Kidney glomerular epithelial cell (primary cell): ENCODE results near the gene DNASE1L3.
A peak's percentile ranks its signal among the peaks of the same experiment; 100 is the strongest.
"Not testable (repeated sequence)": the region's sequence is repeated elsewhere in the genome, so short reads cannot be mapped to it uniquely, and the experiment has no call there.

Experiments used
- DNase-seq: peaks from one replicate; lab custom pipeline; 2025; lab: John Stamatoyannopoulos, UW

The DNASE1L3 gene, protein sequence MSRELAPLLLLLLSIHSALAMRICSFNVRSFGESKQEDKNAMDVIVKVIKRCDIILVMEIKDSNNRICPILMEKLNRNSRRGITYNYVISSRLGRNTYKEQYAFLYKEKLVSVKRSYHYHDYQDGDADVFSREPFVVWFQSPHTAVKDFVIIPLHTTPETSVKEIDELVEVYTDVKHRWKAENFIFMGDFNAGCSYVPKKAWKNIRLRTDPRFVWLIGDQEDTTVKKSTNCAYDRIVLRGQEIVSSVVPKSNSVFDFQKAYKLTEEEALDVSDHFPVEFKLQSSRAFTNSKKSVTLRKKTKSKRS

DNA sequence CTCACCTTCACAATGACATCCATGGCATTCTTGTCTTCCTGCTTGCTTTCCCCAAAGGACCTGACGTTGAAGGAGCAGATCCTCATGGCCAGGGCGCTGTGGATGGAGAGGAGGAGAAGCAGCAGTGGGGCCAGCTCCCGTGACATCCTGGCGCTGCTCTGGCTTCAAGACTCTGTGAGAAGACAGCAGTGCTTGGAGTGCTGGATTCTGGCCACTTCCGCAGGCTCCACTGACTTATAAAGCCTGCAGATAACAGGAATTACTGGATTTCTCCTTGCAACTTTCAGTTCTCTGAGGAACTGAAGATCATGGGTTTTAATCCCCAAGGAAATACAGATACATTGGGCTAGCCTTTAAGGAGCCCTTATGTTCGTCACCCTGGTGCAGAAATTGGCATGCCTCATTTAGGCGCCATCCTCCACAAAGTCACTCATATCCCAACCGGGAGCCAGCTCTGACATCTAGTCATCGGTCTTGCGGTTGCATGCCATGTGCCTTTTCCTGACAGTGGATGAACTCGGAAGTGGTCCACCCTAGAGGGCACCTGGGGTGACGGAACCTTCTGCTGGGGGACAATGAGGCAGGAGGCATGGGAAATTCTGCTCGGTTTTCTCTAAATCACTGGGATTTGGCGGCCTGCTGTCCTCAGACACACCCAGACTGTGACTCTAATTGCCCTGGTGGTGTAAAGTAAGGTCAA lies at the start of gene DNASE1L3:
DNASE1L3 (minus strand) TSS at position 212 of the 700 bp plus-strand sequence; CDS start at position 146, 66 bp downstream.
- no peak for DNase-seq

DNA sequence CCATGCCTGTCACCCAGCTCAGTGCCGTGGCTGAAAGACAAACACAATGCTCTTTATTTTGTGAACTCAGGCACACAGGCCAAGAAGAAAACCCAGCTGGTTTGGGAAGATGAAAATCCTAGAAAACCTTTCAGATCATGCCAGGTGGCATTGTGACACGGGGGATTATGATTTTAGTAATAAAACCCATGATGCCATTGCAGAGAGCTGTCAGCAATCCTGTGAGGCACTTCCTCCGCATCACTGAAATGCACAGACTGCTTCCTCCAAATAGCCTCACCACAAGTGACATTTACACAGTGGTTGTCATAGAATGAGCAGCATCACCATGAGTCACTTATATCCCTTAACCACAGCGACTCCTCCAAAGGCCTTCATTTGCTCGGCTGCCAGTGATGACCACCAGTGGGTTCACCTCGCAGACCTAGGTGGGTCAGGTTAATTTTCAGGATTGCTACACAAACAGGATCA lies 49.5 kb upstream of the DNASE1L3 start:
- peak; percentile 51 for DNase-seq

- DNase-seq, result no peak
These were observed 47.8 kb upstream of the DNASE1L3 start for GRCh38 chr3:58258392-58259055.

DNA sequence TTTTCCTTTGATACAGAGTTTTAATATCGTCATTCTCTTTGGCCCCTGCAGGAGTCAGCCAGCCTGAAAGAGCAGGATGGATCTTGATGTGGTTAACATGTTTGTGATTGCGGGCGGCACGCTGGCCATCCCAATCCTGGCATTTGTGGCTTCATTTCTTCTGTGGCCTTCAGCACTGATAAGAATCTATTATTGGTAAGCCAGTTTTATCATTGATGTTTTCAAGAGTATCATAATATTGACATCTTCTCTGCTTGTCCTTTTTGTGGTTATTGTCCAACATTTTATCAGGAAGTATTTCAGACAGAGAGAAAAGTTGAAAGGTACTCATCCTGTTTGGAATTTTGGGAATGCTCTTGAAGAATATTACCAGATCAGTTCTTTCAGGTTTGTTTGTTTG lies 45.7 kb upstream of the DNASE1L3 start:
- DNase-seq, result no peak

DNA sequence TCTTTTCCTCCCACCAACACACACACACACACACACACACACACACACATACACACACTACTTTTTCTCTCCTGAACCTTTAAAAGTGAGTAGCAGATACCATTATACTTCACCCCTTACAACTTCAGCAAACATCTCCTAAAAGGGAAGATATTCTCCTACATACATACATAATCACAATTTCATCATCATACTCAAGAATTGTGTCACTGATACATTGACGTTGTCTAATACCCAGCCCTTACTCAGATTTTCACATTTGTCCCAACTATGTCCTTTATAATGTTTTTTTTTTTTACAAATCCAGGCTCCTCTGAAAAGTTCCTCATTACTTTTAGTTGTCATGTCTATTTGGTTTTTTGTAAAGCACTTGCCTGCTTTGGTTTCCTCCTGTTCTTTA lies 45.3 kb upstream of the DNASE1L3 start:
- DNase-seq, result no peak

DNA sequence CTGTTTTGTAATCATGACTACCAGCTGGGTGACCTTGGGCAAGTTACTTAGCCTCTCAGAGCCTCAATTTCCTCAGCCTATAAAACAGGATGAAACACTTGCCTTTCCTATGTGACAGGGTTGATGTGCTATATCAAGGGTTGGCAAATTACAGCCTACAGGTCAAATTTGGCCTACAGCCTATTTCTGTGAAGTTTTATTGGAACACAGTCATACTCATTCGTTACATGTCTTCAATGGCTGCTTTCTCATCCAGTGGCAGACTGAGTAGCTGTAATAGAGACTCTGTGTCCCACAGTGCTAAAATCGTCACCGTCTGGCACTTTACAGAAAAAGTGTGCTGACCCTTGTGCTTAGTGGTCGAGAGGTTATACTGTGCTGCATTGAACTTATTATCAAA lies 43.4 kb upstream of the DNASE1L3 start:
- DNase-seq, result no peak

GRCh38 chr3:58251631-58252035 lies 40.9 kb upstream of the DNASE1L3 start:
- DNase-seq, result no peak

DNA sequence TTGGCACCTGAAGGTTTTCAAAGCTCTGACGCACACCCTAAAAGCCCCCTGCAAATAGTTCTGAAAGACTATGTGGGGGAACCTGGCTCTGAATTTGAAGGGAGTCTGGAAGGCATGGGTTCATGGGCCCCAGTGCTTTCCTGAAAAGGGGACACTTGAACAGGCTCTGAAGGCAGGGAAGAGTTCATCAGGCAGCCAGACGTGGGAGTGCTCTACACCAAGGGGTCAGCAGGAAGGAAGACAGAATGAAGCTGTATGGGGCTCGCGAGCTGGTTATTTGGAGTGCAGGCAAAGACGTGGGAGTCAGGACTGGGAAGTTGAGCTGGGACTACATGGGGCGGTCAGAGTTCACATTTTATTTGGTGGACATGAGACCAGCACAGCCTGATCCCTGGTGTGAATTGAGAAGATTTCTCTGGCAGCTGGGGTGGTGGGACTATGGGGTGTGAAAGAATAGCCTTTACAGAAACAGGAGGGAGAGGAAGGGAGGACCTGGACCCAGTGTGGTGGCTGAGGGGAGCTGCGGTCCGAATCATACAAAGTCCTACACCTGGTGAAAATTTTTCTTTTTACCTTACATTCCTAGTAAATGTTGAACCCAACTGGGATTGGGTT lies 39.4 kb upstream of the DNASE1L3 start:
- DNase-seq, result no peak

DNA sequence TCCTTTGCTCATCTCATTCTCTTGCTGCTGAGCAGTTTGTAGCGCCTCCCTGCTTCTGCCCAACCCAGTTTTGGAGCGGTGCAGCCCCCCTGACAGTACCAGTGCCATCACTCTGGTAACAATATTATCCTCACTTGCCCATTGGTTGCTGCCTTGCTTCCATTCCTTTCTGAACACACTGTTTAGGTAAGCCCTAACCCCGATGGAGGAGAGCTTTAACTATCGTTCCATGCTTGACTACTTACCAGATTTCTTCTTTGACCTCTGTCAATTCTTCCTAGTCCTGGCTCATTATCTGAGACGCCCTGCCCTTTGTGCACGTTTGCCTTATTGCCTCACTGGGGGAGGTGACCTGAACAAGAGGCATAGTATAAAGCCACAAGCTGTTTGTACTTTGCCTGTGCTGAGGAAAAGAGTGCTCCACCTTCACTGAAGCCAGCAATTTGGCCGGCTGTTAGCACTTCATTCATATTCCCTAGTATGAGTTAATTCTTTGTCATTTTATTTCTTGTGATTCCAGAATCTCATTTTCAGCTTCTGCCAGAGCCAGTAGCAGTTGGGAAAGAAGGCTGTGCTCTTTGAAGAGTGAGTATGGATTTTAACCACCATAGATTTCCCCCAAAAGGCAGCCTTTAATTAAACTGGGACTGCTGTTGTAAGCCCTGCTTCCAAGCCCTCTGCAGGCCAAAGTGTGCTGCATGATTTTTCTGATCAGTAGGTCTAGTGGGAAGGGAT lies 38.8 kb upstream of the DNASE1L3 start:
- DNase-seq, result peak; percentile 8

DNA sequence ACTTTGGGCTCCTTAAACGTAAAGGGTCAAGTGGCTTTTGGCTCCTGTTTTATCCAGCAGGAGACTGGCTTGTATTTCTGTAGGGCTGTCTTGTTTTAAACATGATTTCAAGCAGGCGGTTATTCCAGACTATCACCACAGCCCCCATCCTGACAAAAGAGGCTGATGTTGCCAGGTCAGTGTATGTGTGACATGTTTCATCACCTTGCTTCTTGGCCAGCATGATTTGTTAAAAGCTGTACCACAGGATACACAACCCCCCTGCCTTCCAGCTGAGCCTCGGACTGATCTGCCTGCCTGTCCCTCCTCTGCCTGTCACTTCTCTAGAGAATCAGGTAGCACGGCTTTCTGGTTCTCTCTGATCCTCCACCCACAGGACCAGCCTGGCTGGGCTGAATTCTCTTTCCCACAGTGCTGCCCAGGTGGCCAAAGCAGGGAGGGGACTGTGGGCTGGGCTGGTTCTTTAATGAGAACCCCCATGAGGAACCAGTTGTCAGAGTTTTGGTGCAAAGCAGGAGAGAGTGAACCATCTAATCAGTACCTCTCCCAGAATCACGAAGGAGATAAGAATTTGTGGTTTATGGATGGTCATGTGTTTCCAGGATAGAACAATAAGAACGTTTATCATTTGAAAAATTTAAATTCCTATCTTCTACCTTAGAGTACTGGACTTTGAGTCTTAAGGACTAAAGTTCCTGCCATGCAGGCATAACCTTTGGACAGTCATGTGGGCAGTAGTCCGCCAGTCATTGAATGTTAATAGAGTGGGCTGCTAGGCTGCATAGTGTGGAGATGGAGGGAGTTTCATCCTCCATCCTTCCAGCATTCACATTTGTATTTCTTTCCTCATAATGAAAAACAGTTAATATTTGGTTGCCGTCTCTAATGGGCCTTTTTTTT lies 35.6 kb upstream of the DNASE1L3 start:
- DNase-seq, result no peak

GRCh38 chr3:58243976-58244585 lies 33.3 kb upstream of the DNASE1L3 start:
- no peak for DNase-seq

GRCh38 chr3:58242860-58243259 lies 32.1 kb upstream of the DNASE1L3 start:
- DNase-seq, result not testable (repeated sequence)

DNA sequence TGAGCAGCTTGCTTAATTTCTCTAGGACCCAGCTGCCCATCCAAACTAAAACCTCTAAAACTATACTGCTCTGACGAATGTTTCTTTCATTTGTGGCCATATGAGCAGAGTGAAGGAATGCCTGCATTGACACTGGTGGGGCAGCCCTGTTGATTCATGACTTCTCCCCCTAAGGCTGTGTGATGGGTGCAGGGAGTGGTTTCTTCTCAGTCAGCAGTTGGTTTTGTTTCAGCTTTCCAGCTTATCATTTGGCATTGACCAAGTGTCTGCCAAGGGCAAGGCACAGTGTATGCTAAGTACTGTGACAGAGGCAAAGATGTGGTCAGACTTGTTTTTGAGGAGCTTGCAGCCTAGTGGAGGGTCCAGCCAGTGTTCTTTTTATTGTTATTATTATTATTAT lies 31.6 kb upstream of the DNASE1L3 start:
- DNase-seq, result no peak

DNA sequence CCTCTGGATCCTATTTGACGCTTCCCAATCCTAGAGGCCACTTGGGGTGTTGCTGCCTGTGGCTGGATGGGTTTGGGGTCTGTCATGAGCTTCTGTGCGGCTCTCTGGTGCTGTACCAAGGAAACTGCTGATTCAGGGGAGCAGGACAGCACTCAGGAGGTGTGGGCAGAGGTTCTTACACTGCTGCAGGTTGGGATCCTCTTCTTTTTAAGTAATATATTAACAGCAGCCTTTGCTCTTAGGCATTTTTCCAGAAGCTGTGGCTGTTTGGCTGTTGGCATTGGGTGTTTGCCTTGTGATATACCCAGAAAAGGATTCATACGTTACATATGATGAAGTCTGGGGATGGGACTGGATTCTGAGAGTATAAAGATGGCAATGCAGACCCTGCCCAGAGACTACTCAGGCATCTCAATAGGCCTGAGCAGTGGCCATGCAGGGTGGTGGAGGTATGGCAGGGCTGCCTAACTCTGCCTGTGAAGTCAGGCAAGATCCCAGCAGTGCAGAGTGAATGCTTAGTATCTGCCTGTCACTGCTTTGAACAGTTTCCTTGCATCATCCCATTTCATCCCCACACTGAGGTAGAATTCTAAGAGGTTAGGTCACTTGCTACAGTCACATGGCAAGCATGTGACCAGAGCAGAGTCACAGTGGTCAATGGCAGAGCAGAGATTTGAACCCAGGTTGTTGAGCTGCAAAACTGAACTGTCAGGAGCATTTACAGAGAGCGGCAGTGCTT lies 30.7 kb upstream of the DNASE1L3 start:
- DNase-seq, result no peak

DNA sequence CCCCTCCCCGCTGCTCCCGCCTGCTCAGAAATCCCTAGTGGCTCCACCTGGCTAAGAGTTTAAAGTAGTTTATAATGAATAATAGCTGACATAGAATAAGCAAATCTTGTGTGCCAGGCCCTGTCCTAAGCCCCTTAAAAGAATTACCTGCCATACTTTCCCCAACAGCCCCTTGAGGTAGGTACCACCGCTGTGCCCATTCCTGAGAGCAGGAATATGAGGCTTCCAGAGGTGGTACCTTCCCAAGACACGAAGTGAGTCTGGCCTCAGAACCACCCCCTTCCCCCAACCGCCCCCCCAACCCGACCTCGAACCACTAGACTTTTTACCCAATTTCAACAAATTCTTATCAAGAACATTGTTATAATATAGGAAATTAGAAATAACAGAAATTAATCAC lies 28.1 kb upstream of the DNASE1L3 start:
- DNase-seq, result no peak

DNA sequence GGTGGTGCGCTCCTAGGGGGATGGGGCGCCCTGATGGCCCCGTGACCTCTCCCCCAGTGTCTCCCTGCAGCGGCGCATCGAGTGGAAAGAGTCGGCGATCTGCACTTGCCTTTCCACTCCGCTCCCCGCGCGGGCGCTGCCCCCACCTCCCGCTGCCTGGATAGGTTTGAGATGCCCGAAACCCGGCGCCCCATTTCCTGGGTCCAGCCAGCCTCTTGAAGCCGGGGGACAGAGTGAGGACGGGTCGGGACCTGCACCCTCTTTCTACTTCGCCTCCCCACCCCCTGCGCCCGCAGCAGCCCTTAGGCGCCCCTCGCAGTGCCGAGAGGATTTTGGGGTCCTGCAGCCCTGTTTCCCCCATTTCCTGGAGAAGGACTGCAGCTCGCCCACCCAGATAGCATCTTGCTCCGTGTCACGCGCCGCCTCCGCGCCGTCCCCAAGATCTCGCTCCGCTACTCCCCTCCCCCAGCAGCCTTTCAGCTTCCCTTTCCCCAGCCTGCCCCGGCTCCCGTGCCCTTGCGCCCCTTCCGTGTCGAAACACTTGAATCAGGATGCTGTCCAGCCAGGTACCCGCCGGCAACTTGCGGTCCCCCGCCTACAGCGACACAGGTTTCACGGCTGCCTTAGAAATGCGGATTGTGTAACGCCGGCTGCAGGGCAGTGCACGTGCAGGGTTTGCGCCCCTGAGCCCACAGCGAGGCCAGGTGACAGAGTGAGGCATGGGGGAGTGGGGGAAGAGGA lies 27.3 kb upstream of the DNASE1L3 start:
- no peak for DNase-seq

GRCh38 chr3:58237238-58237940 lies 26.6 kb upstream of the DNASE1L3 start, which contains the start of gene ABHD6:
Gene ABHD6 (plus strand): TSS chr3:58237792. CDS start chr3:58256587, 18,795 bp downstream.
- DNase-seq, result peak; percentile 57
